K562 (cell line): ENCODE results near the gene PHF1. TPM values are rescaled to one million over a fixed set of nuclear protein-coding genes. Genes with fewer than 3 reads are reported as not detected.
A peak's percentile ranks its signal among the peaks of the same experiment; 100 is the strongest.

Experiments
- DEAF1 ChIP-seq: fragments of 450-650 bp; formaldehyde crosslinking; IDR thresholded peaks from 2 replicates; pipeline ENCODE4 v1.4.0; 2020; ENCODE audit warnings: mild to moderate bottlenecking, moderate library complexity
- FOXP1 ChIP-seq: sonication (generic); formaldehyde crosslinking; IDR thresholded peaks from 2 replicates; pipeline ENCODE4 v1.8.0; 2022; ENCODE audit warnings: mild to moderate bottlenecking, missing genetic modification reagents
- NR2C2 ChIP-seq, 2 experiments: fragments of 200-800 bp in 1 of 2; sonication (Bioruptor generic) in 1 of 2; sonication (generic) in 1 of 2; formaldehyde crosslinking in 1 of 2; IDR thresholded peaks; 2 replicates each; pipeline versions ENCODE4 v1.6.1 to v1.8.0; 2016 to 2022; ENCODE audit warnings: mild to moderate bottlenecking in 1 of 2, missing compliant biosample characterization in 1 of 2, missing genetic modification characterization in 1 of 2, missing genetic modification reagents in 1 of 2
- POLR2AphosphoS5 ChIP-seq: IDR thresholded peaks from 2 replicates; pipeline ENCODE4 v1.6.1; 2011; ENCODE audit warnings: mild to moderate bottlenecking, low read depth, low read length, moderate library complexity; ENCODE audit not compliant: control insufficient read depth, insufficient read depth
- SMC3 ChIP-seq: conservative IDR thresholded peaks from 2 replicates; pipeline ENCODE4 v1.6.1; 2011; ENCODE audit warnings: low read depth, low read length, improper control_type of control experiment; ENCODE audit not compliant: insufficient read depth
- SPI1 ChIP-seq: IDR thresholded peaks from 2 replicates; pipeline ENCODE4 v1.6.1; 2011; ENCODE audit warnings: low read depth, low read length, control low read depth, borderline replicate concordance
- TBP ChIP-seq: optimal IDR thresholded peaks from 2 replicates; pipeline ENCODE3; 2011; ENCODE audit warnings: low read depth, low read length, improper control_type of control experiment
- TCF3 ChIP-seq: sonication (generic); formaldehyde crosslinking; IDR thresholded peaks from 2 replicates; pipeline ENCODE4 v1.4.0; 2020; ENCODE audit warnings: mild to moderate bottlenecking, missing genetic modification reagents
- TCF7 ChIP-seq: sonication (generic); IDR thresholded peaks from 2 replicates; pipeline ENCODE4 v1.6.1; 2016; ENCODE audit warnings: antibody characterized with exemption, borderline replicate concordance
- YBX1 ChIP-seq: fragments of 450-650 bp; IDR thresholded peaks from 2 replicates; pipeline ENCODE4 v1.7.1; 2016; ENCODE audit warnings: mild to moderate bottlenecking
- ZNF589 ChIP-seq: fragments of 200-800 bp; sonication (Bioruptor generic); IDR thresholded peaks from 2 replicates; pipeline ENCODE4 v1.6.1; 2016; ENCODE audit warnings: low read depth, missing genetic modification characterization, missing compliant biosample characterization
- ZNF766 ChIP-seq: fragments of 200-800 bp; sonication (Bioruptor generic); conservative IDR thresholded peaks from 2 replicates; pipeline ENCODE4 v1.6.1; 2016; ENCODE audit warnings: missing genetic modification characterization, missing compliant biosample characterization
- polyA plus RNA-seq, 8 experiments: library from polyadenylated mRNA; depleted of rRNA in 4 of 8; stranded (reverse) in 5 of 8; unstranded in 3 of 8; fragments of >200 nt; fragmentation: Nextera tagmentation in 2 of 8; fragmentation: Illumina TruSeq in 1 of 8; extraction: Ambion mirVana in 2 of 8; extraction: Trizol in 1 of 8; gene quantifications; 2 replicates each; pipeline versions ENCODE4 v1.2.1 to v1.2.3, GENCODE V29; 2011 to 2014; ENCODE audit warnings: inconsistent platforms in 1 of 8, missing spikeins in 1 of 8
- total RNA-seq, 7 experiments: library from RNA; depleted of rRNA in 6 of 7; stranded (reverse); fragments of >200 nt in 6 of 7; fragmentation: Illumina TruSeq in 2 of 7; extraction: Trizol in 2 of 7; gene quantifications; 2 replicates each; pipeline versions ENCODE4 v1.2.1 to v1.2.3, GENCODE V29; 2011 to 2021; ENCODE audit warnings: low replicate concordance in 1 of 7
- TF ChIP-seq, protein P1 (sequence below): sonication (generic); formaldehyde crosslinking; IDR thresholded peaks from 2 replicates; pipeline ENCODE4 v1.8.1; 2023; ENCODE audit warnings: mild to moderate bottlenecking, missing genetic modification reagents
- TF ChIP-seq, protein P2 (sequence below), 2 experiments: fragments of 450-650 bp; formaldehyde crosslinking in 1 of 2; IDR thresholded peaks; 2 replicates each; pipeline versions ENCODE4 v1.4.0 to v1.6.1; 2014 to 2020; ENCODE audit warnings: mild to moderate bottlenecking in 2 of 2, borderline replicate concordance in 1 of 2, low read depth in 1 of 2

The PHF1 gene
- total and polyA plus RNA-seq, 9 of the 15 experiments (the other 6 are each of a cell fraction or from before 2014, with no cell fraction given), result 3.7 to 64.2 (median 33.7) TPM

DNA sequence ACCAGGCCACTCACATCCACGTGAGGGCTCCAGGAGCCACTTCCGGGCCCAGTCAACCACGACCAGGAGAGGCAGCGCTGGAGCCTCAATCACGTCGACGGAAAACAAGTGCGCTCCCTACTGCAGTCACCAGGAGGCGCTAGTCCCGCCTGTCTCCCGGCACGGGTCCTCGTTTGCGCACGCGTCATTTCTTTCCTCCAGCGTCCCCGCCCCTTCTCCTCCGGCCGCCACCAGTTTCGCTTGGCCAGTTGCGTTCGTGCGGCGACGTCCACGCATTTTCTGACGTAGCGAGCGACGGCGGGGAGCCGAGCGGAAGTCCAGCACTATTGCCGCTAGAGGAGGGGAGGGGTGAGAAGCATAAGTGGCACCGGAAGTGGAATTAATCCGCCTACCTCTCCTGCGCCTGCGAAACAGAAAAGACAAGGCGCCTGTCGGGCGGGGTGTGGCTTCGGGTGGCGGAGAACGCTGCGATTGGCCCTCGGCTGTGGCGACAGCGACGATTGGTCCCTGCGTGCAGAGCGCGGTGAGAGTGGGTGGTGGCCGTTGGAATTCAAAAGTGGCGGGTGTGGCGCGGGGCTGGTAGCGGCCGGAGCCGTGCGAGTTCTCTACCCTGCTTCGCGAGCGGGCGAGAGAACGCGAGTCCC lies 19.4 kb upstream of the PHF1 start, which contains the start of gene KIFC1 (continued):
- TF ChIP-seq, protein P1, sequence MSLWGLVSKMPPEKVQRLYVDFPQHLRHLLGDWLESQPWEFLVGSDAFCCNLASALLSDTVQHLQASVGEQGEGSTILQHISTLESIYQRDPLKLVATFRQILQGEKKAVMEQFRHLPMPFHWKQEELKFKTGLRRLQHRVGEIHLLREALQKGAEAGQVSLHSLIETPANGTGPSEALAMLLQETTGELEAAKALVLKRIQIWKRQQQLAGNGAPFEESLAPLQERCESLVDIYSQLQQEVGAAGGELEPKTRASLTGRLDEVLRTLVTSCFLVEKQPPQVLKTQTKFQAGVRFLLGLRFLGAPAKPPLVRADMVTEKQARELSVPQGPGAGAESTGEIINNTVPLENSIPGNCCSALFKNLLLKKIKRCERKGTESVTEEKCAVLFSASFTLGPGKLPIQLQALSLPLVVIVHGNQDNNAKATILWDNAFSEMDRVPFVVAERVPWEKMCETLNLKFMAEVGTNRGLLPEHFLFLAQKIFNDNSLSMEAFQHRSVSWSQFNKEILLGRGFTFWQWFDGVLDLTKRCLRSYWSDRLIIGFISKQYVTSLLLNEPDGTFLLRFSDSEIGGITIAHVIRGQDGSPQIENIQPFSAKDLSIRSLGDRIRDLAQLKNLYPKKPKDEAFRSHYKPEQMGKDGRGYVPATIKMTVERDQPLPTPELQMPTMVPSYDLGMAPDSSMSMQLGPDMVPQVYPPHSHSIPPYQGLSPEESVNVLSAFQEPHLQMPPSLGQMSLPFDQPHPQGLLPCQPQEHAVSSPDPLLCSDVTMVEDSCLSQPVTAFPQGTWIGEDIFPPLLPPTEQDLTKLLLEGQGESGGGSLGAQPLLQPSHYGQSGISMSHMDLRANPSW (CRISPR knock-in tag), result peak; percentile 54; the same call in 1 of the 2 replicates
- TF ChIP-seq SMC3 (peak; percentile 92), TCF7 (peak; percentile 80), ZNF766 (CRISPR knock-in tag) (no peak), FOXP1 (peak; percentile 78; the same call in 1 of the 2 replicates), NR2C2 (CRISPR knock-in tag; IDR thresholded peaks at IDR 0.05) (no peak), NR2C2 (tag; IDR thresholded peaks at IDR 0.05) (peak; percentile 83; the same call in 1 of the 2 replicates), DEAF1 (CRISPR knock-in tag) (peak; percentile 76), TCF3 (CRISPR knock-in tag) (peak; percentile 41), YBX1 (no peak), SPI1 (peak; percentile 79), TBP (peak; percentile 61), POLR2AphosphoS5 (peak; percentile 52), ZNF589 (CRISPR knock-in tag) (peak; percentile 58; the same call in 1 of the 2 replicates)
- TF ChIP-seq, protein P2, sequence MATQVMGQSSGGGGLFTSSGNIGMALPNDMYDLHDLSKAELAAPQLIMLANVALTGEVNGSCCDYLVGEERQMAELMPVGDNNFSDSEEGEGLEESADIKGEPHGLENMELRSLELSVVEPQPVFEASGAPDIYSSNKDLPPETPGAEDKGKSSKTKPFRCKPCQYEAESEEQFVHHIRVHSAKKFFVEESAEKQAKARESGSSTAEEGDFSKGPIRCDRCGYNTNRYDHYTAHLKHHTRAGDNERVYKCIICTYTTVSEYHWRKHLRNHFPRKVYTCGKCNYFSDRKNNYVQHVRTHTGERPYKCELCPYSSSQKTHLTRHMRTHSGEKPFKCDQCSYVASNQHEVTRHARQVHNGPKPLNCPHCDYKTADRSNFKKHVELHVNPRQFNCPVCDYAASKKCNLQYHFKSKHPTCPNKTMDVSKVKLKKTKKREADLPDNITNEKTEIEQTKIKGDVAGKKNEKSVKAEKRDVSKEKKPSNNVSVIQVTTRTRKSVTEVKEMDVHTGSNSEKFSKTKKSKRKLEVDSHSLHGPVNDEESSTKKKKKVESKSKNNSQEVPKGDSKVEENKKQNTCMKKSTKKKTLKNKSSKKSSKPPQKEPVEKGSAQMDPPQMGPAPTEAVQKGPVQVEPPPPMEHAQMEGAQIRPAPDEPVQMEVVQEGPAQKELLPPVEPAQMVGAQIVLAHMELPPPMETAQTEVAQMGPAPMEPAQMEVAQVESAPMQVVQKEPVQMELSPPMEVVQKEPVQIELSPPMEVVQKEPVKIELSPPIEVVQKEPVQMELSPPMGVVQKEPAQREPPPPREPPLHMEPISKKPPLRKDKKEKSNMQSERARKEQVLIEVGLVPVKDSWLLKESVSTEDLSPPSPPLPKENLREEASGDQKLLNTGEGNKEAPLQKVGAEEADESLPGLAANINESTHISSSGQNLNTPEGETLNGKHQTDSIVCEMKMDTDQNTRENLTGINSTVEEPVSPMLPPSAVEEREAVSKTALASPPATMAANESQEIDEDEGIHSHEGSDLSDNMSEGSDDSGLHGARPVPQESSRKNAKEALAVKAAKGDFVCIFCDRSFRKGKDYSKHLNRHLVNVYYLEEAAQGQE (IDR thresholded peaks at IDR 0.05; ENCODE audit: borderline replicate concordance), result peak; percentile 99
- TF ChIP-seq, protein P2 (CRISPR knock-in tag; IDR thresholded peaks at IDR 0.05; ENCODE audit: low read depth), result 0 out of 2 replicates have a peak, but pooled peaks have one; percentile 14
